HG02759 (cell line): ENCODE results near the gene DVL3.

Source experiments
- ATAC-seq: cut with Tn5 transposase; IDR thresholded peaks from one replicate; pipeline ENCODE4 v1.9.1; 2021; ENCODE audit warnings: mild to moderate bottlenecking, moderate library complexity; ENCODE audit not compliant: unreplicated experiment

Gene DVL3

DNA sequence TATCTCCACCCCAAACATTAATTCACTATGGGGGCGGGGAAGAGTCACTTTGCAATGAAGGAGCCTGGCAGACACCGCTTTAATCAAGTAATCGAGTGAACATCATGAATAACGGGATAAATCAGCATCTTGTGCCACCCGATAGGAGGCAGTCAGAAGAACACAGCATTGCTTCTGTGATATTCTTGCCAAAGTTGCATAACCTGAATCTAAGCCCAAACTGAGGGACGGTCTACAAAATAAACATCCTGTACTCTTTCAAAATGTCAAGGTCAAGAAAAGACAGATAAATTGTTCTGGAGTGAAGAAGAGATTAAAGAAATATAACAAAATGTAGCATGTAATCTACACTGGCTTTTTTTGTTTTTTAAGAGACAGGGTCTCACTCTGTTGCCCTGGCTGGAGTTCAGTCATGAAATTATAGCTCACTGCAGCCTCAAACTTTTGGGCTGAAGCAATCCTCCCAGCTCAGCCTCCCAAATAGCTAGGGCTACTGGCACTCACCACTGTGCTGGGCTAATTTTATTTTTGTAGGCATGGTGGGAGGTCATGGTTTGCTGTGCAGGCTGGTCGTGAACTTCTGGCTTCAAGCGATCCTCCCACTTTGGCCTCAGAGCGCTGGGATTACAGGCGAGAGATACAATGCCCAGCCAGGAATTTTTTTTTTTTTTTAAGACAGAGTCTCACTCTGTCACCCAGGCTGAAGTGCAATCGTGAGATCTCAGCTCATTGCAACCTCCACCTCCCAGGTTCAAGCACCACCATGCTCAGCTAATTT is 54.2 kb downstream of the DVL3 start:
- no peak for ATAC-seq

DNA sequence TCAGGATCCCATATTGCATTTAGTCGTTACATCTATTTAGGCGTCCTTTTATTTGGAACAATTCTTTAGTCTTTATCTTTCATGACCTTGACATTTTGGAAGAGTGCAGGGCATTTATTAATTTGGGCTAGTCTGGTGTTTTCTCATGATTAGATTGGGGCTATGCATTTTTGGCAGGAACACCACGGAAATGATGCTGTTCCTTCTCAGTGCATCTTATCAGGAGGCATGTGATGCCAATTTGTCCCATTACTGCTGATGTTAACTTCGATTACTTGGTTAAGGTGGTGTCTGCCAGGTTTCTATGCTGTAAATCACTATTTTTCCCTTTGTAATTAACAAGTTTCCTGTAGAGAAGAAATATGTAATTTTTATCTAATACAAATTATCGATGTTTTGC is 56.1 kb downstream of the DVL3 start:
- no peak for ATAC-seq

DNA sequence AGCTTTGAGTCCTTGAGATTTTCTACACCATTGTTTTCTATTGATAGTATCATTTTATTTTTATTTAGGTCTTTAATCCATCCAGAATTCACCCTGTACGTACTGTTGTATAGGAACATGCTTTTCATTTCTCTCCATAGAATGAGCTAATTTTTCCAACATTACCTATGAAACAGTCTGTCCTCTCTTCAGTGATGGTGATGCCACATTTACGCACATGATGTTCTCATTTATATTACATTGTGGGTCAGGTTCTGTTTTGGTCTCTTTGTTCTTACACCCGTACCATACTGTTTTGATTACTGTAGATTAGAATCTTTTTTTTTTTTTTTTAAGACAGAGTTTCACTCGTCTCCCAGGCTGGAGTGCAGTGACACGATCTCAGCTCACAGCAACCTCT is 56.5 kb downstream of the DVL3 start:
- ATAC-seq: no peak

DNA sequence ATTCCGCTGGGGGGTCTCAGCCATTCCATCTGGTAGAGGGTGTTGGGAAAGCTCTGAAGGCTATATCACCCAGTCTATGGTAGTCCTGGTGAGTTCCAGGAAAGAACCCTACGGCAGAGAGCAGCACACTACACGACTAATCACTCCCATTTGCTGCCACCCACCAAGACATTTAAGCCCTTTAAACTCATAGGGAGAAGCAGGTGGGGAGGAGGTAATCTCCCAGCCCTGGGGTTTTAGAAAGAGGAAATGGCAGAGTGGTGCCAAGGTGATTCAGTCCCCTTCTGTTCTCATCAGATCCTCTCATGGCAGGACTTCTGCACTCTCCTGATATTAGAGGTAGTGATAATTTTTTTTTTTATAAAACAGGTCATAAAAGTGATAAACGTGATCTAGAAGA is 63.6 kb downstream of the DVL3 start:
- no peak for ATAC-seq

DNA sequence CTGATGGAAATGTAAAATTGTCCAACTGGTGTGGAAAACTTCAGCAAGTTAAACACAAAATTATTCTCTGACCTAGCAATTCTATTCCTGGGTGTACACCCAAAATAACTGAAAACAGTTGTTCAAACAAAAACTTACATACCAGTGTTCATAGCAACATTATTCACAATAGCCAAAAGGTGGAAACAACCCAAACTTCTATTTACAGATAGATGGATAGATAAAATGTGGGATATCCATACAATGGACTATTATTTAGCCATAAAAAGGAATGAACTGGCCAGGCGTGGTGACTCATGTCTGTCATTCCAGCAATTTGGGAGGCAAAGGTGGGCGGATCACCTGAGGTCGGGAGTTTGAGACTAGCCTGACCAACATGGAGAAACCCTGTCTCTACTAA is 67.3 kb downstream of the DVL3 start:
- ATAC-seq: no peak
